Measurements from ENCODE around the gene APH1A.
A peak's percentile ranks its signal among the peaks of the same experiment; 100 is the strongest.
"Not testable (repeated sequence)": the region's sequence is repeated elsewhere in the genome, so short reads cannot be mapped to it uniquely, and the experiment has no call there.

APH1A gene

GRCh38 chr1:150267896-150268295, 920 bp downstream of the APH1A start:
- no peak for DNase-seq

GRCh38 chr1:150263549-150263948, 5.3 kb downstream of the APH1A start:
- no peak for DNase-seq

GRCh38 chr1:150262388-150263320, 6.2 kb downstream of the APH1A start:
- no peak for DNase-seq

GRCh38 chr1:150261367-150261766, 7.4 kb downstream of the APH1A start:
- no peak for DNase-seq

GRCh38 chr1:150259758-150260669, 8.8 kb downstream of the APH1A start:
- DNase-seq, result no peak

- no peak for DNase-seq
Observed at GRCh38 chr1:150259217-150259616, 9.6 kb downstream of the APH1A start.

- no peak for DNase-seq
Observed at GRCh38 chr1:150257624-150258585, 10.9 kb downstream of the APH1A start, which contains the start of gene CA14. CA14 (plus strand) TSS chr1:150257774; CDS start chr1:150258129, 355 bp downstream.

- DNase-seq, result no peak
Observed at GRCh38 chr1:150256554-150257341, 12.1 kb downstream of the APH1A start.

- DNase-seq, result no peak
Observed at GRCh38 chr1:150256198-150256553, 12.6 kb downstream of the APH1A start.

- no peak for DNase-seq
Observed at GRCh38 chr1:150249936-150250335, 18.9 kb downstream of the APH1A start.

GRCh38 chr1:150243003-150243402, 25.8 kb downstream of the APH1A start:
- DNase-seq, result no peak

- DNase-seq, result no peak
Observed at GRCh38 chr1:150237746-150238145, 31.1 kb downstream of the APH1A start.

- not testable (repeated sequence) for DNase-seq
Observed at GRCh38 chr1:150237176-150237575, 31.6 kb downstream of the APH1A start.

- DNase-seq, result no peak
Observed at GRCh38 chr1:150236614-150237100, 32.2 kb downstream of the APH1A start.

- DNase-seq, result peak; percentile 84
Observed at GRCh38 chr1:150235852-150236613, 32.8 kb downstream of the APH1A start, which contains the start of gene ANP32E. ANP32E (minus strand) TSS chr1:150236112; CDS start chr1:150235786, 326 bp downstream.

GRCh38 chr1:150235294-150235851, 33.4 kb downstream of the APH1A start:
- peak; percentile 30 for DNase-seq

GRCh38 chr1:150234566-150235293, 34.1 kb downstream of the APH1A start:
- DNase-seq, result peak; percentile 80

- no peak for DNase-seq
Observed at GRCh38 chr1:150234309-150234565, 34.6 kb downstream of the APH1A start.
